SK-N-SH treated with all-trans-retinoic acid at 6 μM for 48 hours (cell line): Measurements from ENCODE around the gene SEC11A.

Experiments used
- CSDC2 ChIP-seq: fragments of 250-450 bp; sonication (Bioruptor Pico); IDR thresholded peaks from 2 replicates; pipeline ENCODE4 v1.5.0; 2020; ENCODE audit warnings: mild to moderate bottlenecking, moderate library complexity
- RARB ChIP-seq: fragments of 250-450 bp; sonication (Bioruptor Pico); IDR thresholded peaks from 2 replicates; pipeline ENCODE4 v1.8.0; 2021; ENCODE audit warnings: mild to moderate bottlenecking, moderate library complexity

DNA sequence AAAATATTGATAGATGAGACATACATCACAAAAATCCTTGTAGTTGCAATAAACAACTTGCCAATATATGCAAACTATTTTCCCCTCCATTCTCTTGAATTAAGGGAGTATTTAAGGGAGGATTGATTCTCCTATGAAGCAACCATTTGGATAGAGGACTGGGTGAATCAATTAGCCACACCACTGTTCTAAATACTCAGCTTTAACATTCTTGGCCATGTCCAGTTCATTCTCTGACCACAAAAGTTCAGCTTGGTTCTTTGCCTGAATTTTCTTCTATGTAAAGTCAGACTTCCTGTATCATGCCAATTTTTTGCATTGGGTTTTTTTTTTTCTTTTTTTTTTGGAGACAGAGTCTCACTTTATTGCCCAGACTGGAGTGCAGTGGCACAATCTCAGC lies 15.8 kb upstream of the SEC11A start:
- TF ChIP-seq CSDC2, result no peak
- TF ChIP-seq RARB (CRISPR knock-in tag), result no peak
